Neural crest cell (in vitro differentiated cells): ENCODE data around the gene RBAK. TPM values are rescaled to one million over a fixed set of nuclear protein-coding genes. Genes with fewer than 3 reads are reported as not detected.
"Not testable (repeated sequence)": the region's sequence is repeated elsewhere in the genome, so short reads cannot be mapped to it uniquely, and the experiment has no call there.

Experiments used
- DNase-seq: peaks from one replicate; pipeline ENCODE4 v3.0.0; 2021; ENCODE audit warnings: low read depth, mixed read lengths, low spot score
- H3K27ac Mint-ChIP-seq: one replicate; pipeline ENCODE4 v1.8.0; 2021; ENCODE audit warnings: mild to moderate bottlenecking, mixed read lengths; ENCODE audit not compliant: unreplicated experiment
- H3K27me3 Mint-ChIP-seq: 2 replicates; pipeline ENCODE4 v1.8.0; 2021; ENCODE audit warnings: low read depth, mild to moderate bottlenecking, mixed read lengths
- H3K36me3 Mint-ChIP-seq: 2 replicates; pipeline ENCODE4 v1.8.0; 2021; ENCODE audit warnings: low read depth, mild to moderate bottlenecking, mixed read lengths
- H3K4me1 Mint-ChIP-seq: 2 replicates; pipeline ENCODE4 v1.8.0; 2021; ENCODE audit warnings: mixed read lengths
- H3K4me3 Mint-ChIP-seq: one replicate; pipeline ENCODE4 v1.8.0; 2021; ENCODE audit warnings: mild to moderate bottlenecking, mixed read lengths
- H3K9me3 Mint-ChIP-seq: 2 replicates; pipeline ENCODE4 v1.8.0; 2021; ENCODE audit warnings: mixed read lengths
- CTCF ChIP-seq: fragments of 200-600 bp; sonication (generic); conservative IDR thresholded peaks from 2 replicates; pipeline ENCODE4 v1.5.0; 2021; ENCODE audit warnings: antibody characterized with exemption, mild to moderate bottlenecking
- total RNA-seq: library from RNA; stranded (reverse); gene quantifications from 2 replicates; pipeline ENCODE4 v1.2.1, GENCODE V29; 2021

The RBAK gene
- total RNA-seq, 1 donor from 2014 or later: 15.7 TPM

GRCh38 chr7:5086256-5086655, 40.6 kb downstream of the RBAK start:
- TF ChIP-seq CTCF: no peak
- Mint-ChIP-seq H3K4me1 (no peaks in the 10 kb centered on the region), H3K4me3 (no peak overlapping the region), H3K36me3 (no peaks in the 10 kb centered on the region), H3K27me3 (peaks cover 46% of the 10 kb centered on the region), H3K27ac (no peak overlapping the region), H3K9me3 (no peaks in the 10 kb centered on the region)
- no peak for DNase-seq

GRCh38 chr7:5088228-5088833, 42.7 kb downstream of the RBAK start:
- H3K27me3 Mint-ChIP-seq: peaks cover 37% of the 10 kb centered on the region
- H3K9me3 Mint-ChIP-seq, DNase-seq, H3K4me1 Mint-ChIP-seq, H3K4me3 Mint-ChIP-seq, H3K36me3 Mint-ChIP-seq, H3K27ac Mint-ChIP-seq: not testable (repeated sequence)

- Mint-ChIP-seq H3K27me3 (peaks cover 33% of the 10 kb centered on the region), H3K9me3 (peaks cover 2% of the 10 kb centered on the region), H3K4me3 (no peak overlapping the region), H3K27ac (no peak overlapping the region), H3K36me3 (peaks cover 2% of the 10 kb centered on the region), H3K4me1 (no peaks in the 10 kb centered on the region)
- no peak for DNase-seq
- no peak for TF ChIP-seq CTCF
Measured at GRCh38 chr7:5088906-5089305, 43.2 kb downstream of the RBAK start.

- no peak for DNase-seq
- H3K4me1 Mint-ChIP-seq: no peaks in the 10 kb centered on the region
- H3K4me3 Mint-ChIP-seq: no peak overlapping the region
- peaks cover 14% of the 10 kb centered on the region for H3K9me3 Mint-ChIP-seq
- H3K27me3 Mint-ChIP-seq: peaks cover 3% of the 10 kb centered on the region
- H3K36me3 Mint-ChIP-seq: peaks cover 4% of the 10 kb centered on the region
- H3K27ac Mint-ChIP-seq: no peak overlapping the region
- no peak for TF ChIP-seq CTCF
Measured at GRCh38 chr7:5093948-5094347, 48.3 kb downstream of the RBAK start.

- no peak for DNase-seq
- H3K27me3 Mint-ChIP-seq: peaks cover 5% of the 10 kb centered on the region
- no peak overlapping the region for H3K4me3 Mint-ChIP-seq
- H3K9me3 Mint-ChIP-seq: peaks cover 14% of the 10 kb centered on the region
- TF ChIP-seq CTCF: no peak
- H3K36me3 Mint-ChIP-seq: peaks cover 4% of the 10 kb centered on the region
- no peaks in the 10 kb centered on the region for H3K4me1 Mint-ChIP-seq
- H3K27ac Mint-ChIP-seq: no peak overlapping the region
Measured at GRCh38 chr7:5094641-5095040, 49.0 kb downstream of the RBAK start.

GRCh38 chr7:5116359-5116758, 70.7 kb downstream of the RBAK start:
- no peaks in the 10 kb centered on the region for H3K36me3 Mint-ChIP-seq
- peaks cover 6% of the 10 kb centered on the region for H3K27me3 Mint-ChIP-seq
- H3K4me3 Mint-ChIP-seq: no peak overlapping the region
- DNase-seq: no peak
- peaks cover 8% of the 10 kb centered on the region for H3K9me3 Mint-ChIP-seq
- TF ChIP-seq CTCF: no peak
- H3K27ac Mint-ChIP-seq: no peak overlapping the region
- H3K4me1 Mint-ChIP-seq: no peaks in the 10 kb centered on the region
